ENCODE data around the gene GALNT1.

GALNT1 gene

GRCh38 chr18:35593859-35594258, 12.3 kb downstream of the GALNT1 start:
- no peak for DNase-seq
- TF ChIP-seq GATA1 (IDR thresholded peaks at IDR 0.05; ENCODE audit: low read depth, low read length): no peak
- no peak for TF ChIP-seq POLR2A (IDR thresholded peaks at IDR 0.05; ENCODE audit: low read length)

GRCh38 chr18:35597758-35598157, 16.2 kb downstream of the GALNT1 start:
- TF ChIP-seq GATA1 (IDR thresholded peaks at IDR 0.05; ENCODE audit: low read depth, low read length) (no peak), POLR2A (IDR thresholded peaks at IDR 0.05; ENCODE audit: low read length) (no peak)
- no peak for DNase-seq

GRCh38 chr18:35602193-35602820, 20.8 kb downstream of the GALNT1 start:
- DNase-seq: no peak
- TF ChIP-seq POLR2A (IDR thresholded peaks at IDR 0.05; ENCODE audit: low read length) (no peak), GATA1 (IDR thresholded peaks at IDR 0.05; ENCODE audit: low read depth, low read length) (no peak)

- no peak for DNase-seq
- TF ChIP-seq GATA1 (IDR thresholded peaks at IDR 0.05; ENCODE audit: low read depth, low read length) (no peak), POLR2A (IDR thresholded peaks at IDR 0.05; ENCODE audit: low read length) (no peak)
These were observed 21.5 kb downstream of the GALNT1 start for GRCh38 chr18:35603008-35603407.

GRCh38 chr18:35603528-35603927, 22.0 kb downstream of the GALNT1 start:
- TF ChIP-seq GATA1 (IDR thresholded peaks at IDR 0.05; ENCODE audit: low read depth, low read length) (no peak), POLR2A (IDR thresholded peaks at IDR 0.05; ENCODE audit: low read length) (no peak)
- DNase-seq: no peak

GRCh38 chr18:35604369-35604768, 22.8 kb downstream of the GALNT1 start:
- TF ChIP-seq GATA1 (IDR thresholded peaks at IDR 0.05; ENCODE audit: low read depth, low read length): no peak
- TF ChIP-seq POLR2A (IDR thresholded peaks at IDR 0.05; ENCODE audit: low read length): no peak
- DNase-seq: no peak

GRCh38 chr18:35605686-35606417, 24.3 kb downstream of the GALNT1 start:
- no peak for TF ChIP-seq GATA1 (IDR thresholded peaks at IDR 0.05; ENCODE audit: low read depth, low read length)
- TF ChIP-seq POLR2A (IDR thresholded peaks at IDR 0.05; ENCODE audit: low read length): no peak
- no peak for DNase-seq

GRCh38 chr18:35609236-35609635, 27.7 kb downstream of the GALNT1 start:
- TF ChIP-seq POLR2A (IDR thresholded peaks at IDR 0.05; ENCODE audit: low read length) (no peak), GATA1 (IDR thresholded peaks at IDR 0.05; ENCODE audit: low read depth, low read length) (no peak)
- no peak for DNase-seq

GRCh38 chr18:35610089-35610488, 28.5 kb downstream of the GALNT1 start:
- no peak for DNase-seq
- TF ChIP-seq POLR2A (IDR thresholded peaks at IDR 0.05; ENCODE audit: low read length): no peak
- no peak for TF ChIP-seq GATA1 (IDR thresholded peaks at IDR 0.05; ENCODE audit: low read depth, low read length)

GRCh38 chr18:35610724-35611123, 29.2 kb downstream of the GALNT1 start:
- peak; percentile 17 to 20 for DNase-seq
- TF ChIP-seq GATA1 (IDR thresholded peaks at IDR 0.05; ENCODE audit: low read depth, low read length) (no peak), POLR2A (IDR thresholded peaks at IDR 0.05; ENCODE audit: low read length) (no peak)

GRCh38 chr18:35611518-35611917, 30.0 kb downstream of the GALNT1 start:
- TF ChIP-seq POLR2A (IDR thresholded peaks at IDR 0.05; ENCODE audit: low read length) (no peak), GATA1 (IDR thresholded peaks at IDR 0.05; ENCODE audit: low read depth, low read length) (no peak)
- DNase-seq: no peak

GRCh38 chr18:35616074-35616473, 34.5 kb downstream of the GALNT1 start:
- no peak for DNase-seq
- no peak for TF ChIP-seq GATA1 (IDR thresholded peaks at IDR 0.05; ENCODE audit: low read depth, low read length)
- no peak for TF ChIP-seq POLR2A (IDR thresholded peaks at IDR 0.05; ENCODE audit: low read length)

GRCh38 chr18:35616664-35617423, 35.3 kb downstream of the GALNT1 start:
- TF ChIP-seq POLR2A (IDR thresholded peaks at IDR 0.05; ENCODE audit: low read length) (peak; percentile 62), GATA1 (IDR thresholded peaks at IDR 0.05; ENCODE audit: low read depth, low read length) (no peak)
- DNase-seq: peak; percentile 61 to 68

- no peak for DNase-seq
- TF ChIP-seq GATA1 (IDR thresholded peaks at IDR 0.05; ENCODE audit: low read depth, low read length) (no peak), POLR2A (IDR thresholded peaks at IDR 0.05; ENCODE audit: low read length) (no peak)
These were observed 36.3 kb downstream of the GALNT1 start for GRCh38 chr18:35617865-35618264.

Data from erythroblast (primary cell).